GM12878 (cell line): ENCODE data around the gene COL25A1. TPM values are rescaled to one million over a fixed set of nuclear protein-coding genes. Genes with fewer than 3 reads are reported as not detected.

Experiments used
- ATAC-seq: fragments of 200-7000 bp; cut with Tn5 transposase; 3 replicates; pipeline ENCODE4 v1.9.1; 2020; ENCODE audit warnings: mild to moderate bottlenecking, moderate library complexity
- BruUV-seq: library from RNA; stranded (reverse); fragments of 400-500 nt; replicated peaks from 2 replicates; lab custom pipeline; 2021; lab: Mats Ljungman, UMichigan
- CTCF ChIA-PET: fragments of 300-600 bp; sonication (Branson Sonifier 250); formaldehyde crosslinking; extraction: SDS; loops from one replicate; lab custom pipeline; 2021; ENCODE audit warnings: inconsistent platforms; lab: Yijun Ruan, JAX
- POLR2A ChIA-PET: fragments of 350-600 bp; formaldehyde crosslinking; extraction: SDS; loops from one replicate; lab custom pipeline; 2021; ENCODE audit warnings: inconsistent platforms; lab: Charles Lee
- RAD21 ChIA-PET: fragments of 300-600 bp; sonication (Branson Sonifier 250); formaldehyde crosslinking; loops from one replicate; lab custom pipeline; 2023; ENCODE audit warnings: antibody characterized with exemption; ENCODE audit not compliant: unreplicated experiment; lab: Charles Lee
- SMC1A ChIA-PET: fragments of 300-600 bp; sonication (Branson Sonifier 250); formaldehyde crosslinking; loops from one replicate; lab custom pipeline; 2023; ENCODE audit not compliant: unreplicated experiment, uncharacterized antibody; lab: Charles Lee
- DNase-seq: peaks from one replicate; pipeline ENCODE4 v3.0.0-alpha.2; 2011; ENCODE audit warnings: low read depth, low spot score
- FAIRE-seq: peaks from 3 replicates; lab custom pipeline; 2011; peaks lifted over from hg19 to GRCh38; lab: Jason Lieb, UNC
- H2AFZ ChIP-seq: 2 replicates; pipeline ENCODE4 v1.6.0; 2011; ENCODE audit warnings: low read depth, low read length, control low read depth; ENCODE audit not compliant: control insufficient read depth
- H3K27ac ChIP-seq: 2 replicates; pipeline ENCODE4 v1.5.1; 2011; ENCODE audit warnings: control low read depth; ENCODE audit not compliant: control insufficient read depth, insufficient read depth
- H3K27me3 ChIP-seq, 2 experiments: replicated peaks in 1 of 2; 2 replicates each; pipeline versions ENCODE4 v1.6.0 to v1.6.1; 2011; ENCODE audit warnings: low read length in 1 of 2; ENCODE audit not compliant: control insufficient read depth in 2 of 2, insufficient read depth in 2 of 2
- H3K36me3 ChIP-seq, 2 experiments: 2 replicates each; pipeline ENCODE4 v1.5.1; 2011; ENCODE audit warnings: low read length in 1 of 2; ENCODE audit not compliant: control insufficient read depth in 2 of 2, insufficient read depth in 2 of 2
- H3K4me1 ChIP-seq: 2 replicates; pipeline ENCODE4 v1.6.1; 2011; ENCODE audit warnings: mild to moderate bottlenecking, low read length, moderate library complexity, mixed read lengths; ENCODE audit not compliant: control insufficient read depth, insufficient read depth
- H3K4me2 ChIP-seq: 2 replicates; pipeline ENCODE4 v1.6.0; 2011; ENCODE audit warnings: control low read depth; ENCODE audit not compliant: control insufficient read depth, insufficient read depth
- H3K4me3 ChIP-seq: fragments of 200-600 bp; sonication (generic); 2 replicates; pipeline ENCODE4 v1.5.1; 2016
- H3K79me2 ChIP-seq: 2 replicates; pipeline ENCODE4 v1.6.0; 2011; ENCODE audit warnings: low read length; ENCODE audit not compliant: control insufficient read depth, insufficient read depth
- H3K9ac ChIP-seq: 2 replicates; pipeline ENCODE4 v1.8.0; 2011; ENCODE audit warnings: low read length, control low read depth, mixed read lengths; ENCODE audit not compliant: control insufficient read depth, insufficient read depth
- H3K9me3 ChIP-seq: replicated peaks from 3 replicates; pipeline ENCODE4 v1.5.1; 2011; ENCODE audit warnings: mild to moderate bottlenecking, low read length; ENCODE audit not compliant: control insufficient read depth, insufficient read depth
- H4K20me1 ChIP-seq: 2 replicates; pipeline ENCODE4 v1.6.0; 2011; ENCODE audit not compliant: control insufficient read depth, insufficient read depth
- IKZF2 ChIP-seq, 2 experiments: fragments of 450-650 bp; IDR thresholded peaks; 2 replicates each; pipeline ENCODE4 v1.6.1; 2017; ENCODE audit warnings: mild to moderate bottlenecking in 2 of 2, moderate library complexity in 2 of 2
- IRF4 ChIP-seq: IDR thresholded peaks from 2 replicates; pipeline ENCODE4 v1.6.1; 2011; ENCODE audit warnings: low read depth, low read length
- NBN ChIP-seq: fragments of 450-650 bp; IDR thresholded peaks from 2 replicates; pipeline ENCODE4 v1.6.1; 2016
- NR2F1 ChIP-seq: fragments of 450-650 bp; conservative IDR thresholded peaks from 2 replicates; pipeline ENCODE4 v1.6.1; 2017; ENCODE audit warnings: mild to moderate bottlenecking
- SUPT20H ChIP-seq: IDR thresholded peaks from 2 replicates; pipeline ENCODE4 v1.6.1; 2011; ENCODE audit warnings: low read depth, mild to moderate bottlenecking, low read length, moderate library complexity, borderline replicate concordance; ENCODE audit not compliant: control insufficient read depth
- ZSCAN29 ChIP-seq: fragments of 450-650 bp; IDR thresholded peaks from 2 replicates; pipeline ENCODE4 v1.6.1; 2017; ENCODE audit warnings: mild to moderate bottlenecking, moderate library complexity
- ZZZ3 ChIP-seq: IDR thresholded peaks from 2 replicates; pipeline ENCODE4 v1.6.1; 2011; ENCODE audit warnings: low read depth; ENCODE audit not compliant: control insufficient read depth, insufficient read length
- WGBS: methylation state at CpG from one replicate; pipeline ENCODE4 v1.1.6; 2016; ENCODE audit warnings: low lambda C conversion rate; ENCODE audit not compliant: insufficient replicate concordance, insufficient coverage; ENCODE audit errors: missing lambda C conversion rate; 5-methylcytosine and 5-hydroxymethylcytosine counted together
- in situ Hi-C: fragments of 300-500 bp; cut with MboI; formaldehyde crosslinking; loops from 9 replicates; pipeline ENCODE4 v1.14.3; 2018; ENCODE audit warnings: mixed read lengths
- intact Hi-C: fragments of 100-400 bp; cut with micrococcal nuclease; formaldehyde crosslinking; loops from one replicate; pipeline ENCODE4 v1.14.2; 2022; ENCODE audit not compliant: unreplicated experiment
- polyA plus RNA-seq, 11 experiments: library from polyadenylated mRNA; depleted of rRNA in 4 of 11; unstranded in 6 of 11; stranded (reverse) in 5 of 11; fragments of >200 nt; fragmentation: Nextera tagmentation in 4 of 11; fragmentation: Illumina TruSeq in 1 of 11; extraction: Ambion mirVana in 4 of 11; extraction: Trizol in 1 of 11; gene quantifications; 1 replicate in 1 of 11; 2 replicates in 10 of 11; pipeline versions ENCODE4 v1.2.1 to v1.2.3, GENCODE V29; 2011 to 2016; ENCODE audit warnings: inconsistent platforms in 2 of 11, missing spikeins in 2 of 11, low read depth in 1 of 11
- total RNA-seq, 4 experiments: library from RNA; depleted of rRNA in 3 of 4; stranded (reverse); fragments of >200 nt in 3 of 4; fragmentation: Illumina TruSeq in 1 of 4; extraction: Trizol in 1 of 4; gene quantifications; 2 replicates each; pipeline versions ENCODE4 v1.2.1 to v1.2.3, GENCODE V29; 2013 to 2021
- TF ChIP-seq, protein P1 (sequence below): IDR thresholded peaks from 2 replicates; pipeline ENCODE4 v1.6.1; 2012; ENCODE audit warnings: low read depth, low read length, improper control_type of control experiment

The COL25A1 gene
- total and polyA plus RNA-seq, 10 of the 15 experiments (the other 5 are each of a cell fraction or from before 2014, with no cell fraction given) = 0.01 to 0.26 (median 0.12) TPM; not detected in 6

DNA sequence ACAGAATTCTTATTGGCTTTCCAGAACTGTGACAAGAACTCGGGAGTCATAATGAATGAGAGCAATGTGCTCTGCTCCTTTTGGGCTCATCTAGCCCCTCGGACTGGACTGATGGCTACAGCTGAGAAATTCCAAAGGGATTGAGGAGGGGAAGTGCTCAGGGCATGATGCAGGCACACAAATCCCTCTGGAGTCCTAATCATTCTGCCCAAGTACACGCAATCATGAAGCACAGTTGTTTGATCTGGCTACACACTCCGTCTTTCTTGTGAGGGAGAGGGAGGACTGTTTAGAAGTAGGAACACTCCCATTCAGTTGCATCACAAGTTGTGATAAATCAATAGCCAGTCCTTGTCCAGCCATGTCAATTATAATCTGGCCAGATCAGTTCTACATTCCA is 237.5 kb downstream of the COL25A1 start:
- H3K27me3 ChIP-seq = no peaks in the 10 kb centered on the region
- H3K79me2 ChIP-seq = no peaks in the 10 kb centered on the region
- H3K9me3 ChIP-seq = no peaks in the 10 kb centered on the region
- no peak overlapping the region for H3K4me2 ChIP-seq
- CTCF ChIA-PET = no interaction called here
- ATAC-seq (no peak), DNase-seq (no peak), FAIRE-seq (no peak)
- H2AFZ ChIP-seq = no peak overlapping the region
- no peaks in the 10 kb centered on the region for H3K4me1 ChIP-seq
- in situ Hi-C loops = no loop called here
- POLR2A ChIA-PET = no interaction called here
- SMC1A ChIA-PET = no interaction called here
- no peak overlapping the region for H3K27ac ChIP-seq
- no TSS peak for BruUV-seq
- RAD21 ChIA-PET = no interaction called here
- no peaks in the 10 kb centered on the region for H4K20me1 ChIP-seq
- no peaks in the 10 kb centered on the region for H3K36me3 ChIP-seq
- WGBS = 0% methylated on average over 4 of the region's 4 CpGs
- no peak for TF ChIP-seq IRF4
- no peak for TF ChIP-seq IKZF2 (IDR thresholded peaks at IDR 0.05)
- TF ChIP-seq ZZZ3 = no peak
- no peak for TF ChIP-seq NBN
- TF ChIP-seq ZSCAN29 = no peak
- no peak for TF ChIP-seq NR2F1
- no peak overlapping the region for H3K9ac ChIP-seq
- intact Hi-C loops = no loop called here
- H3K4me3 ChIP-seq = no peak overlapping the region

DNA sequence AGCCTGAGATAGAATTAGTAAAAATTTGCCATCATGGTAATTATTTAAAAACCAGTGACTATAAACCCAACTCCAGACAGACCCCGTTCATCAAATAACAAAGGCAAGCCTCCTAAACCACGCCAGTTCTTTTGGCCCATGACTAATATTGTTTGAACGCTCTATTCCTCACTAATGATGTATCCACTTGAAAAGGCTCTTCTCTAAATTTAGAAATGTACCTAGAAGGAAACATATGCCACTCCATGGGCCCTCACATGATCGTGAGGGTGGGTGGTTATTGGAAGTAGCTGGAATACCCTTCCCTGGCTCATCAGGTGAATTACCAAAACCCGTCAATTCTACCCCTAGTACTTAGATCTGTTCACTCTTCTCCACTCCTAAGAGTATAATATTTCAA is 249.2 kb downstream of the COL25A1 start:
- DNase-seq (no peak), FAIRE-seq (no peak), ATAC-seq (no peak)
- Histone ChIP-seq H3K9ac (no peak overlapping the region), H3K27me3 (no peaks in the 10 kb centered on the region), H3K4me3 (no peak overlapping the region), H3K79me2 (no peaks in the 10 kb centered on the region), H3K9me3 (no peaks in the 10 kb centered on the region), H3K4me2 (no peak overlapping the region), H3K4me1 (no peaks in the 10 kb centered on the region), H4K20me1 (no peaks in the 10 kb centered on the region), H3K27ac (no peak overlapping the region), H2AFZ (no peak overlapping the region), H3K36me3 (no peaks in the 10 kb centered on the region)
- TF ChIP-seq, protein P1, sequence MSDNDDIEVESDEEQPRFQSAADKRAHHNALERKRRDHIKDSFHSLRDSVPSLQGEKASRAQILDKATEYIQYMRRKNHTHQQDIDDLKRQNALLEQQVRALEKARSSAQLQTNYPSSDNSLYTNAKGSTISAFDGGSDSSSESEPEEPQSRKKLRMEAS = no peak
- TF ChIP-seq SUPT20H = no peak
- SMC1A ChIA-PET = no interaction called here
- intact Hi-C loops = no loop called here
- RAD21 ChIA-PET = interaction anchor here (1.8 kb wide), 1 partner anchor 241 kb away, joined by 5 read pairs; no protein-coding TSS in a partner anchor
- POLR2A ChIA-PET = no interaction called here
- CTCF ChIA-PET = no interaction called here
- 26% methylated on average over 5 of the region's 5 CpGs for WGBS
- BruUV-seq = no TSS peak
- in situ Hi-C loops = no loop called here
